CD4-positive, CD25-positive, alpha-beta regulatory T cell (primary cell): ENCODE results near the gene TENM4. TPM values are rescaled to one million over a fixed set of nuclear protein-coding genes. Genes with fewer than 3 reads are reported as not detected.

Experiments
- ATAC-seq, 2 donors: fragments of 150-1000 bp; cut with Tn5 transposase; one replicate each; pipeline ENCODE4 v1.10.0; 2021; ENCODE audit warnings: low read depth in 2 of 2, moderate number of reproducible peaks in 2 of 2, moderate library complexity in 1 of 2
- DNase-seq, 3 donors: peaks; one replicate each; pipeline versions ENCODE4 v3.0.0 to v3.0.0-alpha.2; 2012 to 2022; ENCODE audit warnings: mixed read lengths in 1 of 3
- H3K27ac ChIP-seq: one replicate; pipeline ENCODE4 v1.7.0; 2013; ENCODE audit warnings: mild to moderate bottlenecking, low read length; ENCODE audit not compliant: insufficient read depth, poor library complexity, severe bottlenecking
- H3K27me3 ChIP-seq: one replicate; pipeline ENCODE4 v1.7.0; 2013; ENCODE audit warnings: low read length; ENCODE audit not compliant: control insufficient read depth, insufficient read depth
- H3K36me3 ChIP-seq: one replicate; pipeline ENCODE4 v1.7.0; 2013; ENCODE audit warnings: mild to moderate bottlenecking, low read length, moderate library complexity; ENCODE audit not compliant: control insufficient read depth, insufficient read depth
- H3K4me1 ChIP-seq: 2 replicates; pipeline ENCODE4 v1.7.0; 2013; ENCODE audit warnings: mild to moderate bottlenecking, low read length; ENCODE audit not compliant: insufficient read depth, control insufficient read depth, poor library complexity, severe bottlenecking
- H3K4me3 ChIP-seq: one replicate; pipeline ENCODE4 v1.7.0; 2013; ENCODE audit warnings: low read depth, mild to moderate bottlenecking, low read length, moderate library complexity
- H3K9me3 ChIP-seq, 2 experiments: 1 replicate in 1 of 2; 2 replicates in 1 of 2; pipeline ENCODE4 v1.7.0; 2013; ENCODE audit warnings: low read length in 2 of 2, mild to moderate bottlenecking in 1 of 2, moderate library complexity in 1 of 2; ENCODE audit not compliant: control insufficient read depth in 2 of 2
- H3K27ac Mint-ChIP-seq, 3 donors: one replicate each; pipeline ENCODE4 v1.8.0; 2020 to 2022; ENCODE audit warnings: mild to moderate bottlenecking in 3 of 3, mixed read lengths in 3 of 3, moderate library complexity in 2 of 3
- H3K27me3 Mint-ChIP-seq: one replicate; pipeline ENCODE4 v1.8.0; 2022; ENCODE audit warnings: mild to moderate bottlenecking, mixed read lengths
- H3K36me3 Mint-ChIP-seq: one replicate; pipeline ENCODE4 v1.8.0; 2020; ENCODE audit warnings: mixed read lengths
- H3K4me1 Mint-ChIP-seq, 4 donors: one replicate each; pipeline ENCODE4 v1.8.0; 2020 to 2022; ENCODE audit warnings: mixed read lengths in 4 of 4, mild to moderate bottlenecking in 1 of 4
- H3K4me3 Mint-ChIP-seq, 4 donors: one replicate each; pipeline ENCODE4 v1.8.0; 2020 to 2022; ENCODE audit warnings: mild to moderate bottlenecking in 4 of 4, mixed read lengths in 4 of 4, moderate library complexity in 3 of 4
- H3K9me3 Mint-ChIP-seq, 7 donors: one replicate each; pipeline ENCODE4 v1.8.0; 2020 to 2022; ENCODE audit warnings: mixed read lengths in 7 of 7, mild to moderate bottlenecking in 3 of 7, moderate library complexity in 2 of 7
- polyA plus RNA-seq, 4 donors: library from polyadenylated mRNA; unstranded; fragments of 300-500 nt; fragmentation: Illumina TruSeq; gene quantifications; one replicate each; pipeline ENCODE4 v1.2.3, GENCODE V29; 2021
- total RNA-seq: library from RNA; stranded (reverse); gene quantifications from one replicate; pipeline ENCODE4 v1.2.3, GENCODE V29; 2022

The TENM4 gene
- total and polyA plus RNA-seq, 5 donors from 2014 or later: 0.02 TPM; not detected in 4

DNA sequence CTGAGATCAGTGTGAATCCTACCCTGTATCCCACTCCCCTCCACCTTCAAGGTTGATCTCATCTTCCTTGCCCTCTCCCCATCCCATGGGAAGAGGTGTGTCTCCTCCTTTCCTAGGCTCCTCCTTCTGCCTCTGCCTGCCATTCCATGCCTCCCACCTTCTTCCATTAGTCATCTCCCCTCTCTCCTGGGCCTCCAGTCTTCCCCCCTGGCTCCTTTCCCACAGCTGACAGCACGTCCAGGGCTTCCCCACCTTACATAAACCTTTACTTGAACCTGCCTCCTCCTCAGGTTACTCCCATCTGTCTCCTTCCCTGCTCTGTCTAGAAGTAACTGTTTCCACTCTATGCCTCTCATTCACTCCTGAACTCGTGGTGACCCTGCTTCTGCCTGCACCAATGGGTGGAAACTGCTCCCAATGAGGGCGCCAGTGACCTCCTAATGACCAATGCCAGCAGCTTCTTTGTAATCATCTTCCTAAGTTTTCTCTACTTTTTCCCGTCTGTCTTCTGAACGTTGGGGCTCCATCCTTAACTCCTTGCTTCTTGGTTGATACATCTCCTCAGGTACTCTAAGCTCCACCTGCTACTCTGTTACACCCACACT lies 599.3 kb downstream of the TENM4 start:
- no peak for DNase-seq
- Mint-ChIP-seq H3K4me3 (no peak overlapping the region), H3K4me1 (no peaks in the 10 kb centered on the region), H3K27me3 (peaks cover 5% of the 10 kb centered on the region), H3K36me3 (no peaks in the 10 kb centered on the region), H3K9me3 (peaks cover 0 to 2% (median 0%) of the 10 kb centered on the region in 7 donors), H3K27ac (no peak overlapping the region)
- Histone ChIP-seq H3K4me1 (no peaks in the 10 kb centered on the region), H3K27me3 (peaks cover 2% of the 10 kb centered on the region), H3K9me3 (no peaks in the 10 kb centered on the region), H3K36me3 (no peaks in the 10 kb centered on the region), H3K27ac (no peak overlapping the region), H3K4me3 (no peak overlapping the region)
- ATAC-seq: no peak

GRCh38 chr11:78840623-78841022 lies 600.2 kb downstream of the TENM4 start:
- Histone ChIP-seq H3K27me3 (peaks cover 2% of the 10 kb centered on the region), H3K4me1 (no peaks in the 10 kb centered on the region), H3K4me3 (no peak overlapping the region), H3K36me3 (no peaks in the 10 kb centered on the region), H3K9me3 (no peaks in the 10 kb centered on the region), H3K27ac (no peak overlapping the region)
- Mint-ChIP-seq H3K4me1 (no peaks in the 10 kb centered on the region), H3K27me3 (peaks cover 7% of the 10 kb centered on the region), H3K9me3 (peaks cover 0 to 2% (median 0%) of the 10 kb centered on the region in 7 donors), H3K27ac (no peak overlapping the region), H3K4me3 (no peak overlapping the region), H3K36me3 (no peaks in the 10 kb centered on the region)
- ATAC-seq: no peak
- no peak for DNase-seq

GRCh38 chr11:78840200-78840599 lies 600.6 kb downstream of the TENM4 start:
- no peaks in the 10 kb centered on the region for H3K4me1 ChIP-seq
- peaks cover 2% of the 10 kb centered on the region for H3K27me3 ChIP-seq
- ATAC-seq: no peak
- peaks cover 0 to 3% (median 0%) of the 10 kb centered on the region in 7 donors for H3K9me3 Mint-ChIP-seq
- no peaks in the 10 kb centered on the region for H3K36me3 Mint-ChIP-seq
- H3K4me3 ChIP-seq: no peak overlapping the region
- DNase-seq: no peak
- H3K27ac Mint-ChIP-seq: no peak overlapping the region
- H3K9me3 ChIP-seq: no peaks in the 10 kb centered on the region
- peaks cover 7% of the 10 kb centered on the region for H3K27me3 Mint-ChIP-seq
- no peak overlapping the region for H3K4me3 Mint-ChIP-seq
- no peaks in the 10 kb centered on the region for H3K36me3 ChIP-seq
- no peak overlapping the region for H3K27ac ChIP-seq
- no peaks in the 10 kb centered on the region for H3K4me1 Mint-ChIP-seq

GRCh38 chr11:78838417-78838816 lies 602.4 kb downstream of the TENM4 start:
- no peaks in the 10 kb centered on the region for H3K4me1 Mint-ChIP-seq
- peaks cover 7% of the 10 kb centered on the region for H3K27me3 Mint-ChIP-seq
- Histone ChIP-seq H3K4me1 (no peaks in the 10 kb centered on the region), H3K9me3 (no peaks in the 10 kb centered on the region), H3K27me3 (peaks cover 2% of the 10 kb centered on the region), H3K36me3 (no peaks in the 10 kb centered on the region), H3K27ac (no peak overlapping the region), H3K4me3 (no peak overlapping the region)
- H3K9me3 Mint-ChIP-seq: peaks cover 0 to 1% (median 0%) of the 10 kb centered on the region in 7 donors
- DNase-seq: no peak
- ATAC-seq: no peak
- H3K36me3 Mint-ChIP-seq: no peaks in the 10 kb centered on the region
- H3K4me3 Mint-ChIP-seq: no peak overlapping the region
- H3K27ac Mint-ChIP-seq: no peak overlapping the region

GRCh38 chr11:78835646-78836045 lies 605.2 kb downstream of the TENM4 start:
- H3K27me3 ChIP-seq: no peaks in the 10 kb centered on the region
- H3K36me3 Mint-ChIP-seq: no peaks in the 10 kb centered on the region
- no peak for DNase-seq
- H3K27ac ChIP-seq: no peak overlapping the region
- ATAC-seq: no peak
- no peak overlapping the region for H3K4me3 ChIP-seq
- peaks cover 0 to 1% (median 0%) of the 10 kb centered on the region in 7 donors for H3K9me3 Mint-ChIP-seq
- H3K36me3 ChIP-seq: no peaks in the 10 kb centered on the region
- no peaks in the 10 kb centered on the region for H3K9me3 ChIP-seq
- H3K27me3 Mint-ChIP-seq: peaks cover 7% of the 10 kb centered on the region
- H3K4me1 Mint-ChIP-seq: no peaks in the 10 kb centered on the region
- H3K4me3 Mint-ChIP-seq: no peak overlapping the region
- no peak overlapping the region for H3K27ac Mint-ChIP-seq
- H3K4me1 ChIP-seq: no peaks in the 10 kb centered on the region

DNA sequence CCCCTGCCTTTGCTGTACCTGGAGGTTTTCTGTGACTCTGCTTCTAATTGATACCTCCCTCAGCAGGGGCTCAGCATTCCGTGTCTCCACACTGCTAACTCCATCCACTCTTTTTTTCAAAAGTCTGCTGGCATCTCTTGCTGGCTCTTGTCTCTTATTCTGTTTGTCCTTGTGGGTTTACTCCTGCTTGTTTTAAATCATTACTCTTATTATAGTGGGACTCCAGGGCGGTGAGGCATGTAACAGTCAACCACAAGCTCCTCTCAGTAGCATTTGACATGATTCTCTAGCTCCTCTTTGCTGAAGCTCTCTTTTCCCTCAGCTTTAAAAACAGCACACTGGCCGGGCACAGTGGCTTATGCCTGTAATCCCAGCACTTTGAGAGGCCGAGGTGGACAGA lies 605.9 kb downstream of the TENM4 start:
- Histone ChIP-seq H3K4me1 (no peaks in the 10 kb centered on the region), H3K9me3 (no peaks in the 10 kb centered on the region), H3K4me3 (no peak overlapping the region), H3K27me3 (no peaks in the 10 kb centered on the region), H3K36me3 (no peaks in the 10 kb centered on the region), H3K27ac (no peak overlapping the region)
- Mint-ChIP-seq H3K36me3 (no peaks in the 10 kb centered on the region), H3K4me3 (no peak overlapping the region), H3K27ac (peak overlapping the region in 1 of 3 donors; percentile 43), H3K4me1 (no peaks in the 10 kb centered on the region), H3K27me3 (peaks cover 7% of the 10 kb centered on the region), H3K9me3 (peaks cover 0 to 3% (median 0%) of the 10 kb centered on the region in 7 donors)
- no peak for DNase-seq
- ATAC-seq: no peak

DNA sequence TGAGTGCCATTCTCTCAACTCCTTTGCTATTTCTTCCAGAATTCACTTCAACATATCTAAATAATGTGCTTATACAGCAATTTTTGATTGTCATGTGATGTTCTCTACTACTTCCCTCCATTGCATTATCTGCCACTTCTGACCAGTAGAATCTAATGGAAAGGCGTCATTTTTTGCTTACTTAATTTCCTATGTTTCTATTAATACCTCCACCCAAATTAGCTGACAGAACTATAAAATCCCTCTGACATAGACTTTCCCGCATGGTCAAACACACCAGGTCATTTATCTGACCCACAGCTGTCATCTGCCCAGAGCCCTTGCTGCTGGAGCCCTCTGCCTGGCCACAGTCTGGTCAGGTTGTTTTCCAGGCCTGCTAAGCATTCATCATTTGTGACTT lies 607.6 kb downstream of the TENM4 start:
- peaks cover 0 to 3% (median 0%) of the 10 kb centered on the region in 7 donors for H3K9me3 Mint-ChIP-seq
- H3K27ac ChIP-seq: no peak overlapping the region
- H3K4me1 Mint-ChIP-seq: no peaks in the 10 kb centered on the region
- H3K36me3 ChIP-seq: no peaks in the 10 kb centered on the region
- DNase-seq (no peak), ATAC-seq (no peak)
- no peak overlapping the region for H3K4me3 ChIP-seq
- H3K27me3 Mint-ChIP-seq: peaks cover 7% of the 10 kb centered on the region
- no peak overlapping the region for H3K27ac Mint-ChIP-seq
- H3K4me3 Mint-ChIP-seq: no peak overlapping the region
- H3K36me3 Mint-ChIP-seq: no peaks in the 10 kb centered on the region
- H3K9me3 ChIP-seq: no peaks in the 10 kb centered on the region
- no peaks in the 10 kb centered on the region for H3K4me1 ChIP-seq
- H3K27me3 ChIP-seq: no peaks in the 10 kb centered on the region

- H3K4me1 ChIP-seq: no peaks in the 10 kb centered on the region
- H3K27me3 Mint-ChIP-seq: peaks cover 7% of the 10 kb centered on the region
- no peak for DNase-seq
- no peaks in the 10 kb centered on the region for H3K9me3 ChIP-seq
- no peaks in the 10 kb centered on the region for H3K36me3 ChIP-seq
- H3K27me3 ChIP-seq: no peaks in the 10 kb centered on the region
- no peak overlapping the region for H3K4me3 Mint-ChIP-seq
- peaks cover 0 to 3% (median 0%) of the 10 kb centered on the region in 7 donors for H3K9me3 Mint-ChIP-seq
- no peaks in the 10 kb centered on the region for H3K36me3 Mint-ChIP-seq
- no peak for ATAC-seq
- no peak overlapping the region for H3K27ac Mint-ChIP-seq
- no peaks in the 10 kb centered on the region for H3K4me1 Mint-ChIP-seq
- H3K27ac ChIP-seq: no peak overlapping the region
- no peak overlapping the region for H3K4me3 ChIP-seq
Measured at GRCh38 chr11:78832226-78832947, 608.4 kb downstream of the TENM4 start.
